Anterior cingulate cortex (tissue), 58 donors: ENCODE data around the gene DNAJC21.
A peak's percentile ranks its signal among the peaks of the same experiment; 100 is the strongest.
"Not testable (repeated sequence)": the region's sequence is repeated elsewhere in the genome, so short reads cannot be mapped to it uniquely, and the experiment has no call there.

ENCODE experiments used
- DNase-seq, 58 donors: peaks; one replicate each; lab custom pipeline; 2025; lab: John Stamatoyannopoulos, UW

The DNAJC21 gene

DNA sequence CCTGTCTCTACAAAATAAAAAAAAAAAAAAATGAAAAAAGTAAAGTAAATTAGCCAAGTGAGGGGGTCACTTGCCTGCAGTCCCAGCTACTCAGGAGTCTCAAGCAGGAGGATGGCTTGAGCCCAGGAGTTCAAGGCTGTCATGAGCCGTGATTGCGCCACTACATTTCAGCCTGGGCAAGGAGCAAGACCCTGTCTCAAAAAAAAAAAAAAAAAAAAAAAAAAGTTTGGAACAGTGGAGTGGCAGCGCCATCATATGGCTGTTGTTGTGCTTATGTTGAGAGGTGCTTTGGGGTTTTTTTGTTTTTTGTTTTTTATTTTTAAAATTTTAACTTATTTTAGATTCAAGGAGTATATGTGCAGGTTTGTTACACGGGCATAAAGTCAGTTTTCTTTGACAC is 10.3 kb upstream of the DNAJC21 start:
- no peak for DNase-seq

DNA sequence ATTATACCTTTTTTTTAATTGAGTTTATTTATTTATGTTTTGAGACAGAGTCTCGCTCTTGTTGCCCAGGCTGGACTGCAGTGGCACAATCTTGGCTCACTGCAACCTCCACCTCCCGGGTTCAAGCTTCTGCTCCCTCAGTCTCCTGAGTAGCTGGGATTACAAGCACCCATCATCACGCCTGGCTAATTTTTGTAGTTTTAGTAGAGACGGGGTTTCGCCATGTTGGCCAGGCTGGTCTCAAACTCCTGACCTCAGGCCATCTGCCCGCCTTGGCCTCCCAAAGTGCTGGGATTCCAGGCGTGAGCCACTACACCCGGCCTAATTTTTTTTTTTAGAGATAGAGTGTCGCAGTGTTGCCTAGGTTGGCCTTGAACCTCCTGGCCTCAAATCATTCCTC is 6.1 kb upstream of the DNAJC21 start:
- not testable (repeated sequence) for DNase-seq

DNA sequence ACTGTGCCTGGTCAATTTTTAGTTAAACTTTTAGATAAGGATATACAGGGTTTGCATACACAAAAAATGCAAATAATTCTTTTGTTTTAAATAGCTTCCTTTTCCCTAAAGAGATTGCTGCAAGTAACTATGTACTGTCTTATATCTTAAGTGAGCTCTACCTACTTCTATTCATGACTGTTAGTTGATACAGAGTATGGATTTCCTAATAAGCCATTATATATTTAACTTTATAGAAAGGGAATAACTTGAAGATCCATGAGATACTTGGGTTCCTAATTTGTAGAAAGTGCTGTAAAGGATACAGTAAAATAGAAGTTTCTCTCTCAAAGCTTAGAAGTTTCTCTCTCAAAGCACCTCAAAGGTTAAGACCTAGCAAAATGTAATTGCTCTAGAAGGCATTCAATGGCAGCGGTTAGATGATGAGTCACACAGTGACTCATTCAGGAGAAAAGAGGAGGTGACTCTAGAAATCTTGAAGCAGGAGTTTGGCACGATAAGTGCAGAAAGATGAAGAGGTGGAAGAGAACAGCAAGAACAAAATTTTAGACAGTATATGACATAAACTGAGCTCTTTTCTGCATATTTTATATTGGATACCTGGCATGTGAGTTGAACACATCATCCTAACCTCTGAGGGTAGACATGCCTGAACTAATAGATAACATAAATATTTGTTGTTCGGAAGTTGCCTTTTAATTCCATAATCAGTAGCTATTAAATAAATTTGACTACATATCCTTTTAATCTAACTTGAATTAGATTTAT is 5.5 kb upstream of the DNAJC21 start:
- DNase-seq: peak in 1 of 58 donors; percentile 16

DNA sequence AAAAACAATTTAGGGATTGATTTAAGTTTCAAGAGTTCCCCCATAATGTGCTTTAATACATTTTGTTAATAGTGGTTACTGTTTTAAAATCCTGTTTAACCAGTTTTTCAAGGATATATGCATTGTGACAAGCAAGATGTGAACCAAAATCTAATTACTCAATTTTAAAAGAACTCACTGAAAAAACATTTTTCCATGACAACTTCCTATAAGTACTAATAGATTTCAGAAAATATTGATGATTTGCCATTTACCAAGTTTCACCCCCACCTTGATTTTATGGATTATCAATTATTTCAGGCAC is 4.9 kb upstream of the DNAJC21 start:
- no peak for DNase-seq

DNA sequence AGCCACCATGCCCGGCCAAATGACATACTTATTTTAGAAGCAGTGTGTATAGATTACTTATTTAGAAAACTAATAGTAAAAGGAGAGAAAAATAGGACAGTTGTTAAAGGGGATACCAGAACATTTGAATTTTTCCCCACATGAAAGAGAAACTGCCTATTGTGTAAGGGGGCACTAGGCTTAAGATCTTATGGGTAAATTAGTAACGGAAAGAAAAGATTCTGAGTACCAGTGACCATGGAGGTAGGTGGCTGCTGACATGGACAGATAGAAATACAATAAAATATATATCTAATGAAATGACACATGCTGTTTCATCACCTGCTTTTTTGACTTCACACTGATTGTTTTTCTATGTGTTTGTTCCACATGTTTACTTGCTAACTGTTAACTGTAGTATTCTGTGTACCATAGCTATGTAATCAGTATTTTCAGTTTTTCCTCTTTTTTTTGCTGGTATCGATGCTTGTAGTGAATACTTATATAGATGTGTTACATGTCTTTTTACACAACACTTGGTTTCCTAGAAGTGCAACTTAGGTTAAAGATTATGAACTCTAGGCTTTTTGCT is 3.0 kb upstream of the DNAJC21 start:
- no peak for DNase-seq

DNA sequence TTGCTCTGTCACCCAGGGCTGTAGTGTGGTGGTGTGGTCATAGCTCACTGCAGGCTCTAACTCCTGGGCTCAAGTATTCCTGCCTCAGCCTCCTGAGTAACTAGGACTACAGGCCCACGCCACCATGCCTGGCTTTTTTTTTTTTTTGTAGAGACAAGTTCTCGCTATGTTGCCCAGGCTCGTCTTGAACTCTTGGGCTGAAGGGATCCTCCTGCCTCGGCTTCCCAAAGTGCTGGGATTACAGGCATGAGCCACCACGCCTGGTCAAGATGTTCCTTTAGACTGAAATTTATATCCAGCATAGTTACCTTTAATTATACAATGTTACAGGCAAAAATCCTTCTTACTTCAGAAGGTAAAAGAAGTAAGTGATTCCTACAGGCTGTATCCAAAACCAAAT is 1.6 kb upstream of the DNAJC21 start:
- no peak for DNase-seq

DNA sequence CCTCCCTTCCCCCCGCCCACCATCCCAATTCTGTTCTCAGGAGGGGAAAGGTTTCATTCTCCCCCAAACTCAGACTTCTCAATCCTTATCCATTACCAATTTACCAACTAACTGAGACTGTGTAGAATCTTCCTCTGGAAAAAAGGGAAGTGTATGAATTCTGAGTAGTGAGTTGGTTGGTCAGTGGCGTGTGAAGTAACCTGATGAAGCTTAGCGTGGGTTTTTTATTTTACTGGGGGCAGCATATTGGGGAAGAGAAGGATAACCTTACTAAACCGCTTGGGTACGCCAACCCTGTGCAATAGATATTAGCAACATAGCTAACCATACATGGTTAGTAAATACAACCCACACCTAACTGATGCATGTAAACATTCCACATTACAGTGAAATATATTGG is 1.1 kb upstream of the DNAJC21 start:
- no peak for DNase-seq

DNA sequence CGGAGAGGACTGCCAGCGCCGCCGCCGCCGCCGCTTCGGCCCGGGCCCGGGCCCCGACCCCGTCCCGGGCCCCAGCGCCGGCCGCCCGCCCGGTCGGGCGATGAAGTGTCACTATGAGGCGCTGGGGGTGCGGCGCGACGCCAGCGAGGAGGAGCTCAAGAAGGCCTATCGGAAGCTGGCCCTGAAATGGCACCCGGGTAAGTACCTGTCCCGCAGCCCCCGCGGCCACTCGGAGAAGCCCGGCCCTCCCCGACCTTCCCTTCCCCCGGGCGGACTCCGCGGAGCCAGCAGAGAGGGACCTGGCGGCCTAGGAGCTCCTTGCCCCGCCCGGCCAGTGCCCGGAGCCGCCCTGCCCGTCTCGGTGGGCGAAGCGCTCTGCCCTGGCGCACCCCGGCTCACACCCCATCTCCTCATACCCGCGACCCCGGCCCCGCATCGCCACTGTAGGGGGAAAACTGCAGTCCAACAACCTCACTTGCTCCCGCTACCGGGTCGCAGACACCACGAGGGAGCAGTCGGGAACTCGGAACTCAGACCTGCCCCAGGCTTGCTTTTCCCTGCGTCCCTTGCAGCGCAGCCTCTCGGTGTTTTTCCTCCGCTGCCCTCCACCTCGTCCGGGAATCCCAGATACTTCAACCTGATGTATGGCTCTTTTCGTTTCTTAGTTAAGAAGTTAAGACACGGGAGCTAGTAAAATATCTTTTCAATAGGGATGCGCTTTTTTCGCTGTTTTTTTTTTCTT is 532 bp downstream of the DNAJC21 start:
- peak in 55 of 58 donors; percentile 30 to 86 (median 75) for DNase-seq

DNA sequence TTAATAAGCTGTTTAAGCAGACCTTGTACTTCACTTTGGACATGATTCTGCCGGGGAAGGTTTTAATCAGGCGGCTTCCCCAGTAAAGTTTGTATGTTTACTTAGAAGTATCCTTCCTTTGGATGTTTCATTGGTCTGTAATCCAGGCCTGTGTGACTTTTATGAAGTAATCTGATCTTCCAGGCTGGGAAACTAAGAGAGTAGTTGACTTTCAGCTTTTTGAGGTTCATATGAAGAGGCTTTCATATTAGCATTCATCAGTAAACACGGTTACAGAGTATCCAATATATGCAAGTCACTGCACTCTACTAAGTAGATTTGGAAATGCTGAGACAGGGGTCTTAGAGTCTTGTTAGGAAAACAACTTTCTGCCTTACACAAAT is 1.1 kb downstream of the DNAJC21 start:
- DNase-seq: no peak

DNA sequence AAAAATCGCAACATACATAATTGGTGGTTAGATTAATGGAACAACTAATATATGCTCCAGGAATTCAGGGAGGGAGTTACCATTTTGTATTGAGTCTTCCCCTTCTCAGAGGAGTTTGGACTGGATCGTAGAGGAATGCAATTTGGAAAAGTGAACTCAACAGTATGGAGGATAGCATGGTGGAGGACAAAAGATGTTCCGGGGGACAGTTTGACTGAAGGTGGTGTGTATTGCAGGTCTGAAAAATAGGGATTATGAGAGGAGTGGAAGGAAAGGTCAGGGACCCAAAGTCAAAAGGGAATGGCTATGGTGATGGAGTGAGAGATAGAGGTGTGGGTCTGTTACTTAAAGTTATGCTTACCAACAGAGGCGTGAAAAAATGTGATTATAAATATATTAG is 1.5 kb downstream of the DNAJC21 start:
- no peak for DNase-seq

DNA sequence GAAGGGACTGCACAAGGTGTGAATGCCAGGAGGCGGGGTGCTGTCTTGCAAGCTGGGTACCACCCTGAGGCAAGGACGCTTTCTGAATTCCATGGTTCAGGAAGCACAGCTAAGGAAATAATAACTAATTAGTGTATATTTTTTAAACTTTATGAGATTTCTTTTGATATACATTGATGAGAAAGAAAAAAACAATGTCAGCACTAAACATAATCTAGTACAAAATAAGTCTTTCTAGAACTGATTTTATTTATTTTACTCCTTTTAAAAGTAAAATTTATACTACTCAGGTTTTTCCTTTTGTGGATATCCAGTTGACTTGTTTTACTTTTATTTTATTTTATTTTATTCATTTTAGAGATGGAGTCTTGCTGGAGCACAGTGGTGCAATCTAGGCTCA is 3.6 kb downstream of the DNAJC21 start:
- DNase-seq: no peak

DNA sequence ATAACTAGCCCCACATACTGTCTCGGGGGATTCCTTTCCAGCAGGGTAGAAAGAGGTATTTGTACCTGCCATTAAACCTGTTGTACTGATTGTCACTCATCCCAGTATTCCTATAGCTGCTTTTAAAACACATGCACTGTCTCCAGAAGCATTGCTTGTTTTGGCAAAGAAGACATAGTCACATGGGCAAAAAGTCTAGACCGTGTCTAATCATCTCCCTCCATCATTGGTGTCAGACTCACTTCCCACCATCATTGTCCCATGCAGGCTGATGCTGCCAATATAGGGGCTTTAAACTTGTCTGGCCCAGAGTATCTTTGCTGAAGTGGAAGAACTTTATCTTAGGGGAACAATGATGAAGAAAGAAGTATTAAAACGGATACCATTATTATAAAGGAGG is 12.6 kb downstream of the DNAJC21 start:
- no peak for DNase-seq

DNA sequence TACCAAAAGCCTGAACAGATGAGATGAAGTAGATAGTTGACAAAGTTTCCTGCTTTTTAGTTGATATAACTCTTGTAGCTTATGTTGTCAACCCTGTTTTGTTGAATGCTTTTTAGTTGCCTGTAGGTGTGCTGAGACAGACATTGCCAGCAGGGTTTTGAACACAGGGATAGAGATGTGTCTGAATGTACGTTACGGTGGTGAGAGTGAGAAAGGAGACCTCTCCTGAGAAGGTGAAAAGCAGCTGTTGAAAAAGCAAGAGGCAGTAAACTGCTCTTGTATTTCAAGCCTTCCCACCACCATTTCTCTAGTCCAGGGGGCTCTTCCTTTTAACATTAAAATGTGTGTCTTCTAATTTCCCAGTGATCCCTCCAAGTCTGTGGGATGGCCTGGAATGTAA is 14.7 kb downstream of the DNAJC21 start:
- DNase-seq: no peak

DNA sequence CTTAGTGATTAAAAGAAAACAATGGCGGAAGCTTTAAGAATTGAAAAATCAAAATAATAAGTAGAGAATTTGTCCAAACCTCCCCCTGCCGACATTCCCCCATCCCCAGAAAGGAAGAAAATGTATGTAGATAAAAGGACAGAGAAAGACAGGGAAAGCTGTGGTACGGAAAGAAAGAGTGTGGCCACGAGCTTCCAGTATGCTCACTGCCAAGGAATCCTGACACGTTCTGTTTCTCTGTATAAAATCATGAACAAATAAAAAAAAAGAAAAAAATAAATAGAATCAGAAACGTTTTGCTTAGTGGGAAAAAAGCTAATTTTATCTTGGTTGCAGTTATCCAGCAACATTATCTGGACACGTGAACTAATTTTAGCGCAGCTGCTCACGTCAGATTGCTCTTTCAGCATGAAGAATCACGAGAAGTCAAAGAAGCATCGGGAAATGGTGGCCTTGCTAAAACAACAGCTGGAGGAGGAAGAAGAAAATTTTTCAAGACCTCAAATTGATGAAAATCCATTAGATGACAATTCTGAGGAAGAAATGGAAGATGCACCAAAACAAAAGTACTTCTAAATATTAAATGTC is 15.2 kb downstream of the DNAJC21 start:
- DNase-seq: no peak

DNA sequence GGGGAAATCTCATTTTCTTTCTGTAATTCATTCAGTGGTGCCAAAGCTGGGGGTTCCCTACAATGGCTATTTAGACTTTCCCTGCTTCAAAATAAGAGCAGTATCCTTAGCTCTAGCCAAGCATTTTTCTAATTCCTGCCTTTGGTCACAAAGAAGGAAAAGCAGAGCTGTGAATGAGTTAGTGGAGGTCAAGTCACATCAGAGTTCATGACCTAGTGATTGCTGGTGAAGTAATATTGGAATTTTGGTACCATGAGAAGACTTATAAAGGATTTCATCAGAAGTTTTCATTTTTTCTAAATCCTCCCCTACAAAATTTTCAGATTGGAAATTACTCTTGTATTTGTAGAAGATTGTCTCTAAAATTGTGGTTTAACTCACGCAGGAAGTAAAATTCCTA is 28.0 kb downstream of the DNAJC21 start:
- DNase-seq: no peak

DNA sequence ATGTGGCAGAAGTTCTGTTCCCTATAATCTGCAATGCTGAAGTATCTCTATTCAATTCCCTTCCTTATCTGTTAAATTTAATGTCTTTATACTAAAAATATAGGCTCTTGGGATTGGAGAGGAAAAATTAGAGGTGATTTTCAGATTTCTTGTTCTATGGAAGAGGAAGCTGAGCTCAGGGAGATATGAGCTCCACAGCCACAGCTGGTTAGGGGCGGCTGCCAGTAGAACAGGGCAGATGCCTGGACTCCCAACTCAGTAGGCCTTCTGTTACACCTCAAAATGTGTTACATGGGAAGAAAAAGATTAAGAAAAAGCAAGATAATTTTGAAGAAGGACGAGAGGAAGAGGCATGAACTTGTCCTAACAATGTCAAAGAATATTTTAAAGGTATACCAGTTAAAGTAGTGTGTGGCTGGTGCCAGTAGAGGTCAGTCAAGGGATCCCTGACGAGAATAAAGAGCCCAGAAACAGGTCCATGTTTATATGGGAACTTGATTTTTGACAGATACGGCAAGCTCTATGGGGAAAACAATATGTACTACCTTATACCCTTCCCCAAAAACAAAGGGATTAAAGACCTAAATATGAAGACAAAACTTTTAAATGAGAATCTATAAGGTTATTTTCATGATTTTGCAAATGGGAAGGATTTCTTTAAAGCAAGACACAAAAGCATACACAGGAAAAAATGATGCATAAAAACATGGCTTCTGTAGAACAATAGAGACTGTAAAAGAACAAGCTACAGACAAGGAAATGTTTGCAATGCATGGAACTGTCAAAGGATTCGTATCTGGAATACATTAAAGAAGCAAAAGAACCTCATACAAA is 28.7 kb downstream of the DNAJC21 start:
- peak in 3 of 58 donors; percentile 1 for DNase-seq

DNA sequence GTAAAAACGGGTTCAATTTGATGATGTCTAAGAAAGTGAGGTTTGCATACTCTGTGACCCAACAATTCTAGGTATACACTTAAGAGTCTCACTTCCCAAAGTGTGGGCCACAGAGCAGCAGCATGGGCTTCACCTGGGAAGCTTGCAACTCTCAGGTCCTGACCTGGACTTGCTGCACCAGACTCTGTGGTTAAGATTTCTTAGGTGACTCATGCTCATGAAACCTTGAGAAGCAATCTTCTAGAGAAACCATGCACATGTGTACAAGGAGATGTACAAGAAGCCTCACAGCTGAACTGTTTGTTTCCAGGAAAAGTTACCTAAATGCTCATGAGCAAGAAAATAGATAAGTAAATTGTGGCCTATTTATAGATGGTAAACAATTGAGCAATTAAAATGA is 30.0 kb downstream of the DNAJC21 start:
- DNase-seq: no peak

DNA sequence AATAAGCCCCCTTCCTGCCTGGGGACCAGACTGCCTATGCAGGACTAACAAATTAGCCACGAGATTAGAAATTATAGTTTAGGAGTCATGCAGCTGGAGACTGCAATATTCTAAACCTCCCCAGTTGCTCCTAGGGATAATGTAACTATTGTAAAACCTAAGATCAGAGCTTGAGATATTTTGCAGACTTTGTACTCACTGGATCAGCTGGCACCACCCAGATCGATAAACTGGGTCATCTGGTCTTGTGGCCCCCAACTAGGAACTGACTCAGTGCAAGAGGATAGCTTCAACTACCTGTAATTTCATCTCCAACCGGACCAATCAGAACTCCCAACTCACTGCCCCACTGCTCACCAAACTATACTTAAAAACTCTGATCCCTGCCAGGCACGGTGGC is 38.2 kb downstream of the DNAJC21 start:
- DNase-seq: no peak

DNA sequence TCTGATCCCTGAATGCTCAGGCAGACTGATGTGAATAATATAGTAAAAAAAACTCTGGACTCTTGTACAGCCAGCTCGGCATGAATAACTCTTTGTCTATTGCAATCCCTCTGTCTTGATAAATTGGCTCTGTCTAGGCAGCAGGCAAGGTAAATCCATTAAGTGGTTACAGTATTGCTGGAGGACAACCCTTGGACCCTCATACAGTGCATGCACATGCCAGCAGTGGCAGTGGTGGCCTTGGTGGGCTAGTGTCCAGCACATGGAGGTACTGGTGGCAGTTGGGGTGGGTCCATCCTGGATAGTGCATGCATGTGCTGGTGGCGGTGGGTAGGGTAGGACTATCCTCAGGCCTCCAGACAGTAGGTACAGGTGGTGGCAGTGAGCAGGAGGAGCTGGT is 38.9 kb downstream of the DNAJC21 start:
- DNase-seq: no peak

DNA sequence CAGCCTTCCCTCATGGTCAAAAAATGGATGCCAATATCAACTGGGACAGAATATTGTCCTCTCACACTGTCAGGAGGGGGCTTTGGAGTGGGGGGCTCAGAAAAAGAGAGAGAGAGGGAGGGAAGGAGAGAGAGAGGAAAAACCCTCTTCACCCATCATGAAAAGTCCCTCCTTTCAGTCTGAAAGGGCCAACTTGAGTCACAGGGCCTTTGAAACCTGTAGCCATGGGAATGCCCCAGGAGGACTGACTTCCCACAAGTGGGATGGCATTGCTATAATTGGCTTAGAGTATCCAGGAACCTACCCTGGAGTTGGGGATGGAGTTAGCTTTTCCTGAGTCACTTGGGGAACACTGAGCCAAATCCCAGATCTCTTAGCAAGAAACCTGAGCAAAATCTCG is 41.2 kb downstream of the DNAJC21 start:
- no peak for DNase-seq

DNA sequence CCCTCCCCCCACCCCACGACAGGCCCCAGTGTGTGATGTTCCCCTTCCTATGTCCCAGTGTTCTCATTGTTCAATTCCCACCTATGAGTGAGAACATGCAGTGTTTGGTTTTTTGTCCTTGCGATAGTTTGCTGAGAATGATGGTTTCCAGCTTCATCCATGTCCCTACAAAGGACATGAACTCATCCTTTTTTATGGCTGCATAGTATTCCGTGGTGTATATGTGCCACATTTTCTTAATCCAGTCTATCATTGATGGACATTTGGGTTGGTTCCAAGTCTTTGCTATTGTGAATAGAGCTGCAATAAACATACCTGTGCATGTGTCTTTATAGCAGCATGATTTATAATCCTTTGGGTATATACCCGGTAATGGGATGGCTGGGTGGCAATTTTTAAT is 42.3 kb downstream of the DNAJC21 start:
- DNase-seq: not testable (repeated sequence)
